GM10266 (cell line): ENCODE measurements around the gene CDH18.

ENCODE experiments used
- DNase-seq: peaks from one replicate; pipeline ENCODE4 v3.0.0; 2012; ENCODE audit errors: extremely low spot score
- CTCF ChIP-seq: IDR thresholded peaks from 2 replicates; pipeline ENCODE4 v1.5.1; 2012; ENCODE audit warnings: mild to moderate bottlenecking, low read depth; ENCODE audit not compliant: control insufficient read depth, insufficient read depth; ENCODE audit errors: missing control alignments

CDH18 gene

GRCh38 chr5:19479562-19479961, 508.4 kb downstream of the CDH18 start:
- TF ChIP-seq CTCF: no peak
- DNase-seq: no peak

GRCh38 chr5:19462019-19462418, 526.0 kb downstream of the CDH18 start:
- no peak for DNase-seq
- TF ChIP-seq CTCF: no peak

GRCh38 chr5:19424506-19424905, 563.5 kb downstream of the CDH18 start:
- DNase-seq: no peak
- TF ChIP-seq CTCF: no peak
